ENCODE results near the gene CGNL1. TPM values are rescaled to one million over a fixed set of nuclear protein-coding genes. Genes with fewer than 3 reads are reported as not detected.

Gene CGNL1
- total and polyA plus RNA-seq, 5 donors from 2014 or later = not detected

DNA sequence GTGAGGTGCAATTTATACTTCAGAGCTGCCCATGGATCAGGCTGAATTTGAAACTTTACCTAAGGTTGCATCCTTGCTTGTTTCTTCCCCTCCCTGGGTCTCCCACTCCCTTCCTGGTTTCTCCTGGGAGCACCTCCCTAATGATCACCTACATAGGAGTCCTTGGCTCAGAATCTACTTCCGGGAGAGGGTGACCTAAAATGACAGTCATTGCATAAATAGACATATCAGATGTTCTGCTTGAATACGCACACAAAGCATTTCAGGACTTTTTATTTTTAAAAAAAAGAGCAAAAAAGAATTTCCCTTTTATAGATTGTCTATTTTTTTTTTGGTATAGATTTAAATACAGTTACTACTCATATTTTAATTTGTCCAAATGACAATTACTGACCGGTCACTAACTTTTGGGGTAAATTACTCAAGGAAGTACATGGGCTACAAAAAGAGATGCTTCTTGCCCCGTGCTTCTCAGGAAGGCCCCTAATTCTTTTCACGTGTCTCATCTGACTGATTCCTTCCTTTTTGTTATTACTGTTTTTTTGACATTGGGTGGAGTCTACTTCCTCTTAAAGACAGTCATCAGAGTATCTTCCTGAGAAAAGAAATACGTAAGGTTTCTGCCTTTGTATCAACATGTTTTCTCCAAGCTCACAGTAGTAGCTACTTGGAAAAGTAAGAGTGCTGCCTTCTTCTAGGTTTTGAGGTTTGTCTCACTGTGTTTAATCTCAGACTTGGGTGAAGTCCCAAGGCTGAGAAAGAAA is 210.5 kb downstream of the CGNL1 start:
- Mint-ChIP-seq H3K4me3 (peak overlapping the region; percentile 20 to 82 (median 36)), H3K27me3 (peaks cover 30% of the 10 kb centered on the region), H3K27ac (peak overlapping the region; percentile 90 to 97 (median 97)), H3K9me3 (peaks cover 1 to 18% (median 10%) of the 10 kb centered on the region in 7 donors), H3K4me1 (peaks cover 15 to 65% (median 18%) of the 10 kb centered on the region in 4 donors), H3K36me3 (peaks cover 12% of the 10 kb centered on the region)
- peaks cover 4% of the 10 kb centered on the region for H3K27me3 ChIP-seq (ENCODE audit: control insufficient read depth, insufficient read depth, low read length)
- H3K27ac ChIP-seq (ENCODE audit: insufficient read depth, low read length, poor library complexity, severe bottlenecking) = peak overlapping the region; percentile 62
- H3K4me3 ChIP-seq (ENCODE audit: low read depth, low read length) = peak overlapping the region; percentile 30
- peaks cover 21% of the 10 kb centered on the region for H3K4me1 ChIP-seq (ENCODE audit: control insufficient read depth, insufficient read depth, low read length, poor library complexity, severe bottlenecking)
- ATAC-seq (ENCODE audit: low read depth in 2 of 2) (peak; percentile 21 to 74), DNase-seq (peak in 2 of 3 donors; percentile 62 to 86)
- H3K9me3 ChIP-seq (ENCODE audit: control insufficient read depth in 2 of 2, low read length in 2 of 2) = peaks cover 4 to 7% of the 10 kb centered on the region in 2 experiments
- no peaks in the 10 kb centered on the region for H3K36me3 ChIP-seq (ENCODE audit: control insufficient read depth, insufficient read depth, low read length)

DNA sequence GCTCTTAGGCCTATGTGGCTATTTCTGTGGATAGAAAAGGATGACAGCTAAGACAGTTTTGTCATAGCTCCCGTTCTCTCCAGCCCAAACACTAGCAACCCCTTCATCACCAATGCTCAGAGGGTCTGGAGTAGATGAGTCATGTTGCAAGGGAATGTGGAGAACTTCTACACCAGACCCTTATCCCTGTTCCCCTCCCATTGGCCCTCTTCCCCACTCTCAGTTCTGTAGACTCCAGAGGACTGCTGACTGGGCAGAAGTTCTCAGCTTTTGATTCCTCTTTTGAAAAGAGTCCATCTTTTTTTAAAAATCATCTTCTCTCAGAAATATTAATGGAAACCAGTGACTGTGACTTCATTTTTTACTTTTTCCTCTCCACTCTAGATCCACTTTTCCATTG is 213.0 kb downstream of the CGNL1 start:
- peaks cover 15 to 80% (median 19%) of the 10 kb centered on the region in 4 donors for H3K4me1 Mint-ChIP-seq
- peaks cover 0 to 7% (median 0%) of the 10 kb centered on the region in 7 donors for H3K9me3 Mint-ChIP-seq
- ATAC-seq (ENCODE audit: low read depth in 2 of 2) (no peak), DNase-seq (no peak)
- Histone ChIP-seq H3K27ac (ENCODE audit: insufficient read depth, low read length, poor library complexity, severe bottlenecking) (no peak overlapping the region), H3K36me3 (ENCODE audit: control insufficient read depth, insufficient read depth, low read length) (no peaks in the 10 kb centered on the region), H3K9me3 (ENCODE audit: control insufficient read depth in 2 of 2, low read length in 2 of 2) (no peaks in the 10 kb centered on the region), H3K27me3 (ENCODE audit: control insufficient read depth, insufficient read depth, low read length) (peaks cover 2% of the 10 kb centered on the region), H3K4me1 (ENCODE audit: control insufficient read depth, insufficient read depth, low read length, poor library complexity, severe bottlenecking) (peaks cover 21% of the 10 kb centered on the region), H3K4me3 (ENCODE audit: low read depth, low read length) (no peak overlapping the region)
- H3K27me3 Mint-ChIP-seq = peaks cover 28% of the 10 kb centered on the region
- peak overlapping the region in 2 of 3 donors; percentile 90 to 92 for H3K27ac Mint-ChIP-seq
- H3K36me3 Mint-ChIP-seq = peaks cover 15% of the 10 kb centered on the region
- H3K4me3 Mint-ChIP-seq = peak overlapping the region in 2 of 4 donors; percentile 12 to 36

DNA sequence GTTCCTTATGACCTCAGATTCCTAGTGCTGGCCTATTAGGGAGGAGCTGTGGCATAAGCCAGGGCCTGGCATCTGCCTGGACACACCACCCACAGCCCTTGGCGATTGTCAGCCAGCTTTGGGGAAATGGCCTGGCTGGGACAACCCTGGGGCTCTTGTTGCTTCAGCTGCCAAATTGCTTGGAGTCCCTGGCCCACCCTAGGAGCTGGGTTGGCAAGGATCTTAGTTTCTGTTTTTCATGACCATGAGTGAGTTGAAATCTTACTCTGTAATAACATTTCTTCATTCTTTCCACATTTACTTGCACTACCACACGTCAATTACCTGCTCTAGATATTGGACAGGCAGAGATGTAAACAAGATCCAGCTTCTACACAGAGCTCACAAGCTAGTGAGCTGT is 213.4 kb downstream of the CGNL1 start:
- H3K27me3 Mint-ChIP-seq = peaks cover 28% of the 10 kb centered on the region

DNA sequence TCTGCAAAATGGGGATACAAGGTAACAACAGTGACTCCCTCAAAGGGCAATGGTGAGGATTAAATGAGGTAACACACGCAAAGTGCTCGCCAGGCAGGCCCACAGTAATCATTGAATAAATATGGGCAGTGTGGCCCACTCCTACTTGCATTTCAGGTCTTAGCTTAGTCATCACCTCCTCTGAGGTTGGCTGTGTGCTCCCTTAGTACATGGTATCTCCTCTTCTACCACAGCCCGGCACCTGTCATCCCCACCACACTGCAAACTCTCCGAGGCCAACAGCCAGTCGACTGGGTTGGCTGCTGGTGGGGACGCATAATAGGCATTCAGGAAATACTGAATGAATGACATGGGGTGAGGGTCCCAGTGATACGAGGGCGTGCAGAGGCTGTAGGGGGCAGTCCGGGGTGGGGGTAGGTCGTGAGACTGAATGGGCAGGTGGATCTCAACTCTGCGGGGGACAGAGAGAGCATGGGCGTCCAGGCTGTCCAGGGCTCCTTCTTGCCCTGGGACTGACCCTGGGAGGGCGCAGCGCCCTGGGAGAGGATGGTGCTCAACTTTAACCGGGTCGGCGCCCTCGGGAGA is 215.0 kb downstream of the CGNL1 start:
- H3K4me3 ChIP-seq (ENCODE audit: low read depth, low read length) = no peak overlapping the region
- peak overlapping the region in 2 of 3 donors; percentile 81 to 84 for H3K27ac Mint-ChIP-seq
- ATAC-seq (ENCODE audit: low read depth in 2 of 2) = peak; percentile 6 to 28

More for the DNA sequence above, 213.4 kb downstream of the CGNL1 start:
- Mint-ChIP-seq H3K27ac (peak overlapping the region; percentile 84 to 92 (median 90)), H3K9me3 (peaks cover 0 to 7% (median 0%) of the 10 kb centered on the region in 7 donors), H3K4me1 (peaks cover 15 to 84% (median 19%) of the 10 kb centered on the region in 4 donors), H3K36me3 (peaks cover 17% of the 10 kb centered on the region), H3K4me3 (peak overlapping the region in 1 of 4 donors; percentile 36)
- Histone ChIP-seq H3K27me3 (ENCODE audit: control insufficient read depth, insufficient read depth, low read length) (peaks cover 2% of the 10 kb centered on the region), H3K27ac (ENCODE audit: insufficient read depth, low read length, poor library complexity, severe bottlenecking) (no peak overlapping the region), H3K4me3 (ENCODE audit: low read depth, low read length) (no peak overlapping the region), H3K9me3 (ENCODE audit: control insufficient read depth in 2 of 2, low read length in 2 of 2) (no peaks in the 10 kb centered on the region), H3K36me3 (ENCODE audit: control insufficient read depth, insufficient read depth, low read length) (no peaks in the 10 kb centered on the region), H3K4me1 (ENCODE audit: control insufficient read depth, insufficient read depth, low read length, poor library complexity, severe bottlenecking) (peaks cover 21% of the 10 kb centered on the region)
- no peak for DNase-seq
- no peak for ATAC-seq (ENCODE audit: low read depth in 2 of 2)

DNA sequence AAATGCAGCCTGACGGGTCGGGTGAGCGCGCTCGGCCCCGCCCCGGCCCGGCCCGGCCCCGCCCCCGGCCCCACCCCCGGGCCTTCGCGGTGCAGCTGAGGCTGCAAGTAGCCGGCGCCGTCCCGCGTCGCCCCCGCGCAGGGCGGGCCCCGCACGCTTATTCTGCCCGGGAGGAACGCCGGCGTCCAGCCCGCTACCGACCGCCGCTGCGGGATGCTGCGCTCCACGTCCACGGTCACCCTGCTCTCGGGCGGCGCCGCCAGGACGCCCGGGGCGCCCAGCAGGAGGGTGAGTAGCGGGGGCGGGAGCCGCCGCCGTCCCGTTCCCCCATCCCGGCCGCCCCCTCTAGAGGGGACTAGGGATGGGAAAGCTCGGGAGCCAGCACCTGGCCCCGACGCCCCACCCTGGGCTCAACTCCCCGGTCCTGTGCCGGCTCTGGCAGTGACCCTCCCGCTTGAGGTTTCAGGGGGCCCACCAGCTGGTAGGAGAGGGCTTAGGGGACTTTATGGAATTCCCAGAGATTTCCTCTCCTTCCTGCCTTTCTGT is 215.6 kb downstream of the CGNL1 start, which contains the start of gene MYZAP:
Gene MYZAP (plus strand): TSS at position 83 of the 546 bp plus-strand sequence. CDS start 131 bp downstream, at position 214.
- no peak within 1 kb of the TSS for H3K27ac ChIP-seq (ENCODE audit: insufficient read depth, low read length, poor library complexity, severe bottlenecking)

More for the DNA sequence above, 215.0 kb downstream of the CGNL1 start:
- Mint-ChIP-seq H3K4me3 (peak overlapping the region in 3 of 4 donors; percentile 48 to 87 (median 74)), H3K27me3 (peaks cover 28% of the 10 kb centered on the region), H3K36me3 (peaks cover 17% of the 10 kb centered on the region), H3K9me3 (peaks cover 0 to 6% (median 0%) of the 10 kb centered on the region in 7 donors), H3K4me1 (peaks cover 10 to 76% (median 17%) of the 10 kb centered on the region in 4 donors)
- no peaks in the 10 kb centered on the region for H3K36me3 ChIP-seq (ENCODE audit: control insufficient read depth, insufficient read depth, low read length)
- H3K4me1 ChIP-seq (ENCODE audit: control insufficient read depth, insufficient read depth, low read length, poor library complexity, severe bottlenecking) = peaks cover 17% of the 10 kb centered on the region
- H3K27me3 ChIP-seq (ENCODE audit: control insufficient read depth, insufficient read depth, low read length) = peaks cover 2% of the 10 kb centered on the region
- DNase-seq = peak in 1 of 3 donors; percentile 22
- H3K27ac ChIP-seq (ENCODE audit: insufficient read depth, low read length, poor library complexity, severe bottlenecking) = no peak overlapping the region
- H3K9me3 ChIP-seq (ENCODE audit: control insufficient read depth in 2 of 2, low read length in 2 of 2) = no peaks in the 10 kb centered on the region

DNA sequence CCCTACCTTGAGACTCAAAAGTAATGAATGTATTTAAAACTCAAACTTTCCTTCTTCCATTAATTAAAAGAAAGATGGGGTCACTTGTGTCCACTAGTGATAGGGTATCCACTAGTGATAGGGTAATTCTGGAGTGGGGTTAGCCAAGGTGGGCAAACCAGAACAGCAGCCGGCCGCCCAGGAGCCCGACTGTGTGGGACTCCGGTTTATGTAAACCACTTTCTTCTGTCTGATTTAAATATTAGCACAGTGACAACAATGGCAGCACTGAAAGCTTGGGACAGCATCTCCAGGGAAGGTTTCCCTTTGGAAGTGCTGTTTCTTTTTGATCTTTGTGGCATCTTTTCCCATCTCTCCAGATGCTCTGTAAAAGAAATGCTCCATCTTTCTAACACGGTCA is 216.1 kb downstream of the CGNL1 start:
- H3K4me3 ChIP-seq (ENCODE audit: low read depth, low read length) = no peak overlapping the region
- Mint-ChIP-seq H3K27me3 (peaks cover 24% of the 10 kb centered on the region), H3K27ac (peak overlapping the region; percentile 43 to 89 (median 71)), H3K4me3 (peak overlapping the region; percentile 62 to 84 (median 72)), H3K4me1 (peaks cover 3 to 68% (median 8%) of the 10 kb centered on the region in 4 donors), H3K9me3 (peaks cover 0 to 6% (median 0%) of the 10 kb centered on the region in 7 donors), H3K36me3 (peaks cover 16% of the 10 kb centered on the region)
- H3K9me3 ChIP-seq (ENCODE audit: control insufficient read depth in 2 of 2, low read length in 2 of 2) = no peaks in the 10 kb centered on the region
- peaks cover 12% of the 10 kb centered on the region for H3K4me1 ChIP-seq (ENCODE audit: control insufficient read depth, insufficient read depth, low read length, poor library complexity, severe bottlenecking)
- H3K36me3 ChIP-seq (ENCODE audit: control insufficient read depth, insufficient read depth, low read length) = no peaks in the 10 kb centered on the region
- H3K27me3 ChIP-seq (ENCODE audit: control insufficient read depth, insufficient read depth, low read length) = peaks cover 2% of the 10 kb centered on the region
- ATAC-seq (ENCODE audit: low read depth in 2 of 2) (no peak), DNase-seq (no peak)
- H3K27ac ChIP-seq (ENCODE audit: insufficient read depth, low read length, poor library complexity, severe bottlenecking) = no peak overlapping the region

More for the DNA sequence above, 215.6 kb downstream of the CGNL1 start, which contains the start of gene MYZAP:
- Histone ChIP-seq H3K9me3 (ENCODE audit: control insufficient read depth in 2 of 2, low read length in 2 of 2) (no peaks in the 10 kb centered on the region), H3K27me3 (ENCODE audit: control insufficient read depth, insufficient read depth, low read length) (peaks cover 2% of the 10 kb centered on the region), H3K36me3 (ENCODE audit: control insufficient read depth, insufficient read depth, low read length) (no peaks in the 10 kb centered on the region), H3K4me1 (ENCODE audit: control insufficient read depth, insufficient read depth, low read length, poor library complexity, severe bottlenecking) (peaks cover 12% of the 10 kb centered on the region), H3K4me3 (ENCODE audit: low read depth, low read length) (no peak within 1 kb of the TSS)
- DNase-seq (peak; percentile 21 to 43 (median 39)), ATAC-seq (ENCODE audit: low read depth in 2 of 2) (peak; percentile 64 to 69)
- Mint-ChIP-seq H3K36me3 (peaks cover 17% of the 10 kb centered on the region), H3K4me1 (peaks cover 8 to 74% (median 13%) of the 10 kb centered on the region in 4 donors), H3K4me3 (peak within 1 kb of the TSS; percentile 62 to 87 (median 72)), H3K9me3 (peaks cover 0 to 6% (median 0%) of the 10 kb centered on the region in 7 donors), H3K27me3 (peaks cover 28% of the 10 kb centered on the region), H3K27ac (peak within 1 kb of the TSS; percentile 43 to 89 (median 81))

DNA sequence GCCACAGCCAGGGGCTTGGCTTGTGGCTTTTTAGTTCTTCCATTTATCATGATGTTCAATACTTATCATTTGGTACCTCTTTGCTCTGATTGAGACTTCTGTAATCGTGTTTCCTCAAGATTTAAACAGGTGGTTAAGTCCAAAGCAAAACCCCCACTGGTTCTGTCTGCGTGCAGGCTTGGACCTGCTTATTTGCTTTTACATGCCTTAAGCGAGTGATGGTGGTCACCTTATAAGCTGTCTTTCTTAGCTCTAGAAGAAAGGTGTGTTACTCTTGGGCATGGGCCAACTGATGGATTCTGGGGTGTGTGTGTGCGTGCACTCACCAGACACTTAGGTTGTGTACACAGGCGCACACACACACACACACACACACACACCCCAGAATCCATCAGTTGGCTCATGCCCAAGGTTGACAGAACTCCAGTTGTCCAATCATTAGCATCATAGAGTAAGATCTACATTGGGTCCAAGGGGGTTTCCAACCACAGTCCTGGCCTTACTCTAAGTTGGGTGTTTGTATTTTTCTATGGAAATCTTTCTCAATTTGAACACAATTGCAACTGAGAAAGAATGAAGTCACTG is 216.6 kb downstream of the CGNL1 start:
- Histone ChIP-seq H3K9me3 (ENCODE audit: control insufficient read depth in 2 of 2, low read length in 2 of 2) (no peaks in the 10 kb centered on the region), H3K27ac (ENCODE audit: insufficient read depth, low read length, poor library complexity, severe bottlenecking) (no peak overlapping the region), H3K4me3 (ENCODE audit: low read depth, low read length) (no peak overlapping the region), H3K27me3 (ENCODE audit: control insufficient read depth, insufficient read depth, low read length) (peaks cover 2% of the 10 kb centered on the region), H3K4me1 (ENCODE audit: control insufficient read depth, insufficient read depth, low read length, poor library complexity, severe bottlenecking) (peaks cover 9% of the 10 kb centered on the region), H3K36me3 (ENCODE audit: control insufficient read depth, insufficient read depth, low read length) (no peaks in the 10 kb centered on the region)
- DNase-seq (no peak), ATAC-seq (ENCODE audit: low read depth in 2 of 2) (no peak)
- Mint-ChIP-seq H3K27ac (peak overlapping the region; percentile 14 to 89 (median 71)), H3K4me3 (peak overlapping the region; percentile 62 to 84 (median 72)), H3K4me1 (peaks cover 0 to 64% (median 3%) of the 10 kb centered on the region in 4 donors), H3K9me3 (peaks cover 0 to 6% (median 0%) of the 10 kb centered on the region in 7 donors), H3K36me3 (peaks cover 14% of the 10 kb centered on the region), H3K27me3 (peaks cover 24% of the 10 kb centered on the region)
